Gastrocnemius medialis (tissue), 4 donors: ENCODE data around the gene ZDHHC6. TPM values are rescaled to one million over a fixed set of nuclear protein-coding genes. Genes with fewer than 3 reads are reported as not detected.

Experiments
- ATAC-seq, 2 donors: fragments of 150-250 bp; one replicate each; pipeline ENCODE4 v1.9.1; 2016
- DNase-seq, 2 donors: peaks; one replicate each; pipeline ENCODE4 v3.0.0-alpha.2; 2019
- H3K27ac ChIP-seq, 4 donors: fragments of 200-600 bp; sonication (generic); 1 replicate in 1 of 4; 2 replicates in 3 of 4; pipeline ENCODE4 v1.5.1; 2016 to 2018; ENCODE audit warnings: mild to moderate bottlenecking in 2 of 4, moderate library complexity in 1 of 4
- H3K27me3 ChIP-seq, 3 donors: fragments of 200-600 bp; sonication (generic) in 2 of 3; 1 replicate in 1 of 3; 2 replicates in 2 of 3; pipeline versions ENCODE4 v1.5.1 to v1.6.0; 2016 to 2019; ENCODE audit warnings: mild to moderate bottlenecking in 1 of 3, moderate library complexity in 1 of 3
- H3K36me3 ChIP-seq, 2 donors: fragments of 200-600 bp; sonication (generic) in 1 of 2; one replicate each; pipeline ENCODE4 v1.5.1; 2017 to 2018
- H3K4me1 ChIP-seq, 2 donors: fragments of 200-600 bp; sonication (generic) in 1 of 2; one replicate each; pipeline ENCODE4 v1.5.1; 2016 to 2017; ENCODE audit warnings: mild to moderate bottlenecking in 2 of 2
- H3K4me3 ChIP-seq, 4 donors: fragments of 200-600 bp; sonication (generic) in 3 of 4; 1 replicate in 1 of 4; 2 replicates in 3 of 4; pipeline ENCODE4 v1.5.1; 2016 to 2019; ENCODE audit warnings: mild to moderate bottlenecking in 2 of 4
- H3K9me3 ChIP-seq, 3 donors: fragments of 200-600 bp; sonication (generic) in 2 of 3; 1 replicate in 1 of 3; 2 replicates in 2 of 3; pipeline ENCODE4 v1.5.1; 2016 to 2019
- CTCF ChIP-seq, 5 experiments: fragments of 450-650 bp in 3 of 5; fragments of 200-600 bp in 2 of 5; sonication (generic) in 2 of 5; IDR thresholded peaks in 4 of 5; conservative IDR thresholded peaks in 1 of 5; 1 replicate in 4 of 5; 2 replicates in 1 of 5; pipeline ENCODE4 v1.5.1; 2016 to 2019; ENCODE audit warnings: antibody characterized with exemption in 5 of 5, mild to moderate bottlenecking in 3 of 5, moderate library complexity in 3 of 5
- POLR2A ChIP-seq, 2 donors: fragments of 450-650 bp; IDR thresholded peaks; one replicate each; pipeline ENCODE4 v1.6.1; 2017; ENCODE audit warnings: antibody characterized with exemption in 2 of 2, mild to moderate bottlenecking in 2 of 2, moderate library complexity in 2 of 2
- in situ Hi-C, 4 donors: fragments of 200-750 bp; cut with MboI; loops; one replicate each; pipeline versions ENCODE4 v1.15.0 to v1.8.0; 2017; ENCODE audit warnings: low sequenced_read_pairs in 4 of 4
- intact Hi-C: fragments of 100-400 bp; cut with DNase I; formaldehyde crosslinking; loops from one replicate; pipeline ENCODE4 v1.15.1; 2023; ENCODE audit warnings: low total_unique reads
- total RNA-seq, 4 donors: library from RNA; depleted of rRNA; stranded (reverse); fragments of >200 nt; gene quantifications; one replicate each; pipeline versions ENCODE4 v1.1.0 to v1.2.3, GENCODE V29; 2016

ZDHHC6 gene
- total RNA-seq, 4 donors from 2014 or later: 7.4 to 11.7 (median 9.7) TPM

- Histone ChIP-seq H3K27ac (no peak overlapping the region), H3K9me3 (no peaks in the 10 kb centered on the region), H3K36me3 (peaks cover 5 to 80% of the 10 kb centered on the region in 2 donors), H3K27me3 (no peaks in the 10 kb centered on the region), H3K4me3 (no peak overlapping the region), H3K4me1 (peaks cover 8 to 11% of the 10 kb centered on the region in 2 donors)
- no peak for TF ChIP-seq CTCF (IDR thresholded peaks at IDR 0.05 in 4 of 5, conservative IDR thresholded peaks at IDR 0.05 in 1 of 5)
- TF ChIP-seq POLR2A (IDR thresholded peaks at IDR 0.05): no peak
- DNase-seq (no peak), ATAC-seq (no peak)
- intact Hi-C loops: no loop called here
- in situ Hi-C loops: loop anchor here in 3 of 4 donors (25.0 kb wide), 1 partner anchor 254 kb away; the partner anchor contains the start of gene GPAM (in 3 of the 3)
These were observed 5.2 kb downstream of the ZDHHC6 start for GRCh38 chr10:112441520-112441919.

GRCh38 chr10:112438356-112438755, 8.4 kb downstream of the ZDHHC6 start:
- in situ Hi-C loops (loop anchor here in 3 of 4 donors (25.0 kb wide), 1 partner anchor 251 kb away; the partner anchor contains the start of gene GPAM (in 3 of the 3)), intact Hi-C loops (no loop called here)
- DNase-seq: no peak
- Histone ChIP-seq H3K9me3 (no peaks in the 10 kb centered on the region), H3K27me3 (no peaks in the 10 kb centered on the region), H3K4me1 (no peaks in the 10 kb centered on the region), H3K27ac (no peak overlapping the region), H3K4me3 (no peak overlapping the region), H3K36me3 (peaks cover 5 to 84% of the 10 kb centered on the region in 2 donors)
- ATAC-seq: no peak
- no peak for TF ChIP-seq CTCF (IDR thresholded peaks at IDR 0.05 in 4 of 5, conservative IDR thresholded peaks at IDR 0.05 in 1 of 5)
- no peak for TF ChIP-seq POLR2A (IDR thresholded peaks at IDR 0.05)

GRCh38 chr10:112434988-112435619, 11.6 kb downstream of the ZDHHC6 start:
- no peak for ATAC-seq
- DNase-seq: no peak
- Histone ChIP-seq H3K4me3 (no peak overlapping the region), H3K36me3 (peaks cover 7 to 85% of the 10 kb centered on the region in 2 donors), H3K9me3 (no peaks in the 10 kb centered on the region), H3K27ac (no peak overlapping the region), H3K27me3 (no peaks in the 10 kb centered on the region), H3K4me1 (no peaks in the 10 kb centered on the region)
- TF ChIP-seq CTCF (IDR thresholded peaks at IDR 0.05 in 4 of 5, conservative IDR thresholded peaks at IDR 0.05 in 1 of 5) (peak in 3 of 5 experiments; percentile 10 to 32 (median 20)), POLR2A (IDR thresholded peaks at IDR 0.05) (no peak)
- in situ Hi-C loops: loop anchor here in 3 of 4 donors (25.0 kb wide), 1 partner anchor 248 kb away; the partner anchor contains the start of gene GPAM (in 3 of the 3)
- intact Hi-C loops: no loop called here

GRCh38 chr10:112433136-112433535, 13.6 kb downstream of the ZDHHC6 start:
- no peaks in the 10 kb centered on the region for H3K9me3 ChIP-seq
- no peak for TF ChIP-seq POLR2A (IDR thresholded peaks at IDR 0.05)
- no peak for TF ChIP-seq CTCF (IDR thresholded peaks at IDR 0.05 in 4 of 5, conservative IDR thresholded peaks at IDR 0.05 in 1 of 5)
- intact Hi-C loops (no loop called here), in situ Hi-C loops (loop anchor here in 3 of 4 donors (25.0 kb wide), 1 partner anchor 246 kb away; the partner anchor contains the start of gene GPAM (in 3 of the 3))
- H3K4me3 ChIP-seq: no peak overlapping the region
- no peaks in the 10 kb centered on the region for H3K4me1 ChIP-seq
- no peak for ATAC-seq
- no peak overlapping the region for H3K27ac ChIP-seq
- H3K27me3 ChIP-seq: no peaks in the 10 kb centered on the region
- H3K36me3 ChIP-seq: peaks cover 7 to 83% of the 10 kb centered on the region in 2 donors
- no peak for DNase-seq
